CD4-positive, alpha-beta T cell treated with Interleukin-21 for 1 hour (primary cell): ENCODE results near the gene PSMD6.

Experiments used
- DNase-seq: peaks from one replicate; pipeline ENCODE4 v3.0.0-alpha.2; 2020

PSMD6 gene

GRCh38 chr3:64008017-64008416 is 15.3 kb downstream of the PSMD6 start:
- no peak for DNase-seq

GRCh38 chr3:64003589-64003988 is 19.7 kb downstream of the PSMD6 start:
- DNase-seq = no peak

GRCh38 chr3:64002233-64002632 is 21.1 kb downstream of the PSMD6 start:
- DNase-seq = no peak

- no peak for DNase-seq
These were observed 22.7 kb downstream of the PSMD6 start for GRCh38 chr3:64000453-64001055.

DNA sequence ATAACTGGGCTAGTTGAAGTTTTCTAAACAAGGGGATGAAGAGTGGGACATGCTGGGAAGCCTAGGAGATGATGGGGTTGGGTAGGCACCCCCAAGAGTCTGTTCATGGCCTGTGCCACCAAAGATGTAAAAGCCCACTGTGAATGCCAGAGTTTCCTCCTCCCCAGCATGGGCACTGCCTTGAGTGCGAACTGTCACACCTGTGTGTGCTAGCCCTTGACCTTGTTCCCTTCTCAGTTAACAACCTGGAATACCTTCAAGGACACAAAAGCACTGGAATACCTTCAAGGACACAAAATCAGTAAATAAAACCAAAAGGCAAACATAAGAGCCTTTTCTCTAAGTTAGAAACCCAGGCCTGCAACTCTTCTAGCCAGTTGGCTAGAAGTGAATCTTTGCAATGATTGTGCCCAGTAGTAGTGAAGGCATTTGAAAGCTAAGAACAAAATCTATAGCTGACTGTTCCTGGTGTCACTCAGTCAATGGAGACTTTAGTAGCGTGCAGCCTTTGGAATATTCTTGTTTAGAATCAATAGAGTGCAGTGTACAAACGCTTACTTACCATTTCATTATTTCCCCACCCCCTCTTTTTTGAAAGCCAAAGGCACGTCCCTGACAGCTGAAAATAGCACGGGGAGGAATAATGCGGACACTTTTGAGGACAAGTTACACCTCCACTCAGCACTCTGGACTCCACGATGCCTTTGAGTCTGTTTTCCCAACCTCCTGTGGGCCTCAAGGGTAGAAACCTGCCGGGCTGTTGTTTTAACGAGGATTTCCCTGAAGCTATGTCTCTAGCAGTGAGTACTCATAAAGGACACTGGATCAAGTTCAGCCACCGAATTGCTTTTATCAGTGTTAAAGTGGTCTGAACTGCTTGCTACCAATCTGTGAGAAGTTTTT is 24.2 kb downstream of the PSMD6 start:
- DNase-seq = no peak

DNA sequence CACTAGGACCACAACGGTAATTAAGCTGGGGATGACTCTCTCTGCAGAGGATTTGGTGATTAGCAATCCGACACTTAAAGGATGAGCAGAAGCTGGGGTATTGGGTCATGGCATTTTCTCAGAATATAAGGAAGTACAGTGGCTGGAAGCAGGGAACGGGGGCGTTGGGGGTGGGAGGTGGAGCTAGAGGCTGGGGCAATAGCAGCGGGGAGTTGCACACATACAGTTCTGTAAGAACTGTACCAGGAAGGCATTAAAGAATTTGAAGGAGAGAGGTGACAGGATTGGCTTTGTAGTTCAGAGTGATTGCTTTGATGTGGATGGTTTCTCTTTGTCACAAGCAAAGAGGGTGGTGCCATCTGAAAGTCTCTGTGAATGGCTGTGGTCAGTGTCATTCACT is 28.2 kb downstream of the PSMD6 start:
- no peak for DNase-seq

GRCh38 chr3:63993653-63994079 is 29.6 kb downstream of the PSMD6 start:
- peak; percentile 73 for DNase-seq

GRCh38 chr3:63992516-63993209 is 30.6 kb downstream of the PSMD6 start:
- DNase-seq = no peak

- no peak for DNase-seq
These were observed 31.6 kb downstream of the PSMD6 start for GRCh38 chr3:63991666-63992065.

GRCh38 chr3:63990733-63991132 is 32.6 kb downstream of the PSMD6 start:
- no peak for DNase-seq

GRCh38 chr3:63990204-63990603 is 33.1 kb downstream of the PSMD6 start:
- no peak for DNase-seq

DNA sequence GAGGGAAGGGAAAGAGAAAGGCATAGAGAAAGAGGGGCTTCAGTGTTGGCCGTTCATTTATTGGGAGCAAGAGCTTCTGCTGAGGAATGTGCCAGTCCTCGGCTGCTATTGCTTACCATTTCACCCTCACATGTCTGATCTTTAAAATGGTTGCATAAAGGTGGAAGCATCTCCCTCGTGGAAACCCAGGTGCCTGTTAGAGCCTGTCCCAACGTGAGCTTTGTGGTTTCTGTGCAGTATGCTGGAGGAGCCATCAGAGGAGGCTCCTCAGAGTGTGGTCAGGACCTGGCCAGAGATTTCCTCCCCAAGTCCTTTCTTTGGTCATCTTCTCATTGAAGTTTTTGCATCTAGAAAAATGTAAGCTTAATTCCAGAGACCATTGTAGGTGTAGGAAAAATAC is 34.4 kb downstream of the PSMD6 start:
- no peak for DNase-seq

GRCh38 chr3:63986831-63987230 is 36.5 kb downstream of the PSMD6 start:
- no peak for DNase-seq

DNA sequence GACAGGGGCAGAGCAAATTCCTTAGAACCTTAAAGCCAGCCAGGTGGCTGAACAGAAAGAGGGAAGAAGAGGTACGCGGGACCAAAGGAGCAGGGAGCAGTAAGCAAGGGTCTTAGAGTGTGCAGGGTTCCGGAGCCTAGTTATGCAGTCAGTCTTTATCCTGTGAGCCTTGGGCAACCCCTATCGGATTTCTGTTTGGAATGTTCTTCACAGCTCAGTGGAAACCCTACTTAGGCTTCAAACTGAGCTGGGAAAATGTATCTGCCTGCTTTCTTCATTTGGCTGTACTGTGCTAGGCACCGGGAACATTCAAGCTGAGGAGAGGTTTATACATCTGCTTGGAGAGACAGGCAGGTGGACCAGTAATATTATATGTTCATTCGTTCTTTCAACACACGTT is 37.1 kb downstream of the PSMD6 start:
- DNase-seq = no peak

- DNase-seq = no peak
These were observed 38.9 kb downstream of the PSMD6 start for GRCh38 chr3:63984391-63984790.

DNA sequence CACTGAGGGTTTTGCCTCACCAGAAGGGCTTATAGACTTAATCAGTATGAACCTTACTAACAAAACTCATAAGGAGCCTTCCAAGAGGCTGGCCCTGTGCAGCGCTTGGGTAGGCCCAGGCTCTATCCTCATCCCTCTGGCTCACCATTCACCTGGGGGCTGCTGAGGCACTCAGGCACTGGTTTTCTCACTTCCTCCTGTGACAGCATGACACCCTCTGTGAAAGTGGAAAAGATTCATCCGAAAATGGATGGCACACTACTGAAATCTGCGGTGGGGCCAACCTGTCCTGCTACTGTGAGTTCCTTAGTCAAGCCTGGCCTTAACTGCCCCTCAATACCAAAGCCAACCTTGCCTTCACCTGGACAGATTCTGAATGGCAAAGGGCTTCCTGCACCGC is 41.3 kb downstream of the PSMD6 start:
- DNase-seq = no peak

- peak; percentile 35 for DNase-seq
These were observed 42.3 kb downstream of the PSMD6 start for GRCh38 chr3:63980830-63981498.

- no peak for DNase-seq
These were observed 43.3 kb downstream of the PSMD6 start for GRCh38 chr3:63980019-63980418.

DNA sequence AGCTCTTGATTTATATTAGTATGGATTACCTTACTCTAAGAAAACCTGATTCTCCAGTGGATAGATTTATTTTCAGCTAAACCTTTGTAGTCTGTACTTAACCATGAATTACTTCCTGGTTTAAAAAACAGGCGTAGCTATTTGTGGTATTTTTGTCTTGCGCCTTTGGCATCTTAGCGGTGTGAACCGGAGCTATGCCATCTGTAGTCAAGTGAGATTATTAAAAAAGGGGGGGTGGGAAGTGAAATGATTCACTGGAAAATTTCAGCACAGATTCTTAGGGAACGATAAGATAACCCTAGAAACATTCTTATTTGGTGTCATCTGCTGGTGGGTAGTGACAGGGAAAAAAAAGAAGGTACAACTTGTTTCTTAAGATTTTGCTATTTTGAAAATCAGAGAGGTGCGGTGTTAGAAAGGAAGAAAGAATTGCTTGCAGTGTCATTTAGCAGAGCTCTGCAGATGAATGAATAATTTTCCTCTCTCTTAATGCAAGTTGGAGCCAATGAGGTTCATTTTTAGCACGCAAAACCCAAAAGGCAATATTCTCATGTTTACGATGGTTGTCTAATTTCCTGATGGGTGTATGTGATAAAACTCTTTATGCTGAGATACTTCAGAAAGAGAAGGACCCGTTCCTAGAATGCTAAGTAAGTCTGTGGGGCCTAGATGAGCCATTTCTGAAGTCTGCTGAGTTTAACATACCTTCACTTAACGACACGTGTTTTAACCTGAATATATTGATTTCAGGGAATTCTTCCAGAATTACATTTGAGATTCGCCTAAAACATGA is 44.0 kb downstream of the PSMD6 start:
- DNase-seq = peak; percentile 71

DNA sequence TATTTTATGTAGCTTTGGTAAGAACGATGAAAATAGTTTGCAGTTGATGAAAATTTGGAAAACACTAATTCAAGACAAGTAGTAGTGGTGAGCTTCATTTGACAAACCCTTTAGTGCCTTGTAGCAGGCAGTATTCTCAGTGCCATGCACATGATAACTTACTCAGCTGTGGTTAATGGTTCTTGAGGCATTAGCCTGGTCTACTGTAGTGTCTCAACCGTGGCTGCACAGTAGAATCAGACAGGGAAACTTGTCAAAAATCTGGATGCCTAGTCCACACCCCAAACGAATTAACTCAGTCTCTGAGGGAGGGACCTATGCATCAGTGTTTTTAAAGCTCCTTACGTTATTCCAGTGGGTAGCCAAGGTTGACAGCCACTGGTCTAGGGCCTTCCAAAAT is 45.4 kb downstream of the PSMD6 start:
- DNase-seq = no peak

DNA sequence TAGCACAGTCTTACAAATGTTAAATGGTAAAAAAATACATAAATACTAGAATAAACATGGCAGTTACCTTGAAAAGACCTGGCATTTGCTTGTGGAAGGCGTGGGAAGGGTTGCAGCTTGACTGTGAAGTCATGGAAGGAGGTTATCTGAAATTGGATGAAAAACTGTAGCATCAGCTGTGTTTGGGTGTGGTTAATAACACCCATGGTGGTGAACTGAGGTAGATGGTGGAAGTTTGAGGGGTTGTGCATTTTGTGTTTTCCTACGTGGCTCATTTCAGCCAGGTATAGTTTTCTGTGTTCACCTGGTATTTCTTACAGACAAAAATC is 46.5 kb downstream of the PSMD6 start:
- no peak for DNase-seq

- no peak for DNase-seq
These were observed 47.0 kb downstream of the PSMD6 start for GRCh38 chr3:63976161-63976871.
